ENCODE measurements around the gene PIAS1. TPM values are rescaled to one million over a fixed set of nuclear protein-coding genes. Genes with fewer than 3 reads are reported as not detected.

Gene PIAS1
- total and polyA plus RNA-seq, 9 of the 15 experiments (the other 6 are each of a cell fraction or from before 2014, with no cell fraction given) = 18.0 to 59.1 (median 28.5) TPM

DNA sequence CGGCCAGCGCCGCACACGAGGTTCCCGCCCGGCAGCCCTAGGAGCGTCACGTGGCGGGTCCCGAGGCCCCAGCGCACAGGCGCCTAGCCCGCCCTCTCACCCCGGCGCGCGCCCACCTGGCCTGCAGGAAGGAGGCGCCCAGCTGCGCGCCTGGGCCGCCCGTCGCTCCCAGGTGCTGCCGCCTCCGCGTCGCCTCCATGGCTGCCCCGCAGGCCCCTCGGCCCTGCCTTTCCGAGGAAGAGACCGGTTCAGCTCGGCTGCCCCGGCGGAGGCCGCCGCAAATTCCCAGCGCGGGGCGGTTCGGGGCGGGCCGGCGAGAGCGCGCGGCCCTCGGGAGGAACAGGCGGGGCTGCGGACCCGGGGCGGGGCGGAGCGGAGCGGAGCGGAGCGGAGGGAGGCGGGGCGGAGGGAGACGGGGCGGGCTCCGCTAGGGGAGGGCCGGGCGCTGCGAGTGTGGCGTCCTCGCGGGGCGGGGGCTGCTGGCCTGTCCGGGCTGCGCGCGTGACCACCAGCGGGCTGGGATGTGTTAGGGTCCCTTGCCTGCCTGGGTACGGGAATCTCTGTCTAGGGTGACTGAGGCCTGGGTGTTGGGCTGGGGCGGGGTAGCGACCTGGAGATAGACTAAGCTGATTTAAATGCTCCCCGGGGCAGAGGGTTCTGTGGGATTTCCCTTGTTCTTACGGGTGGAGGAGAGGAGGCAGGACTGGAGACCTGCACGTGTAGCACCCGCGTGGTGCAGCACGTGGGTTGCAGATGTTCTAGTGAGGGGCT, 175.5 kb downstream of the PIAS1 start, which contains the start of gene CLN6 (continued):
- TF ChIP-seq HIVEP1 (CRISPR knock-in tag; IDR thresholded peaks at IDR 0.05) = no peak
- peak; percentile 63 for TF ChIP-seq NR2C2 (CRISPR knock-in tag; IDR thresholded peaks at IDR 0.05)
- TF ChIP-seq NR2C2 (tag; IDR thresholded peaks at IDR 0.05) = peak; percentile 85
- no peak for TF ChIP-seq ZNF764 (CRISPR knock-in tag; IDR thresholded peaks at IDR 0.05; ENCODE audit: low read depth)
- TF ChIP-seq CBFA2T2 (conservative IDR thresholded peaks at IDR 0.05) = peak; percentile 31; the same call in 1 of the 2 replicates
- TF ChIP-seq ZKSCAN1 (IDR thresholded peaks at IDR 0.05; ENCODE audit: low read depth, low read length) = no peak
- peak; percentile 85; the same call in 1 of the 2 replicates for TF ChIP-seq HDAC2 (IDR thresholded peaks at IDR 0.05)
- TF ChIP-seq DPF2 (IDR thresholded peaks at IDR 0.05) = peak; percentile 24; the same call in 1 of the 2 replicates
- TF ChIP-seq ATF7 (IDR thresholded peaks at IDR 0.05) = 0 out of 2 replicates have a peak, but pooled peaks have one; percentile 55
- peak; percentile 28 to 85; a peak in 2 of 4 replicates for TF ChIP-seq SIN3A (IDR thresholded peaks at IDR 0.05; ENCODE audit: borderline replicate concordance in 2 of 2, control insufficient read depth in 1 of 2, low read depth in 2 of 2, low read length in 2 of 2)
- peak; percentile 91 for TF ChIP-seq ZFX (CRISPR knock-in tag; IDR thresholded peaks at IDR 0.05)
- TF ChIP-seq, protein P1, sequence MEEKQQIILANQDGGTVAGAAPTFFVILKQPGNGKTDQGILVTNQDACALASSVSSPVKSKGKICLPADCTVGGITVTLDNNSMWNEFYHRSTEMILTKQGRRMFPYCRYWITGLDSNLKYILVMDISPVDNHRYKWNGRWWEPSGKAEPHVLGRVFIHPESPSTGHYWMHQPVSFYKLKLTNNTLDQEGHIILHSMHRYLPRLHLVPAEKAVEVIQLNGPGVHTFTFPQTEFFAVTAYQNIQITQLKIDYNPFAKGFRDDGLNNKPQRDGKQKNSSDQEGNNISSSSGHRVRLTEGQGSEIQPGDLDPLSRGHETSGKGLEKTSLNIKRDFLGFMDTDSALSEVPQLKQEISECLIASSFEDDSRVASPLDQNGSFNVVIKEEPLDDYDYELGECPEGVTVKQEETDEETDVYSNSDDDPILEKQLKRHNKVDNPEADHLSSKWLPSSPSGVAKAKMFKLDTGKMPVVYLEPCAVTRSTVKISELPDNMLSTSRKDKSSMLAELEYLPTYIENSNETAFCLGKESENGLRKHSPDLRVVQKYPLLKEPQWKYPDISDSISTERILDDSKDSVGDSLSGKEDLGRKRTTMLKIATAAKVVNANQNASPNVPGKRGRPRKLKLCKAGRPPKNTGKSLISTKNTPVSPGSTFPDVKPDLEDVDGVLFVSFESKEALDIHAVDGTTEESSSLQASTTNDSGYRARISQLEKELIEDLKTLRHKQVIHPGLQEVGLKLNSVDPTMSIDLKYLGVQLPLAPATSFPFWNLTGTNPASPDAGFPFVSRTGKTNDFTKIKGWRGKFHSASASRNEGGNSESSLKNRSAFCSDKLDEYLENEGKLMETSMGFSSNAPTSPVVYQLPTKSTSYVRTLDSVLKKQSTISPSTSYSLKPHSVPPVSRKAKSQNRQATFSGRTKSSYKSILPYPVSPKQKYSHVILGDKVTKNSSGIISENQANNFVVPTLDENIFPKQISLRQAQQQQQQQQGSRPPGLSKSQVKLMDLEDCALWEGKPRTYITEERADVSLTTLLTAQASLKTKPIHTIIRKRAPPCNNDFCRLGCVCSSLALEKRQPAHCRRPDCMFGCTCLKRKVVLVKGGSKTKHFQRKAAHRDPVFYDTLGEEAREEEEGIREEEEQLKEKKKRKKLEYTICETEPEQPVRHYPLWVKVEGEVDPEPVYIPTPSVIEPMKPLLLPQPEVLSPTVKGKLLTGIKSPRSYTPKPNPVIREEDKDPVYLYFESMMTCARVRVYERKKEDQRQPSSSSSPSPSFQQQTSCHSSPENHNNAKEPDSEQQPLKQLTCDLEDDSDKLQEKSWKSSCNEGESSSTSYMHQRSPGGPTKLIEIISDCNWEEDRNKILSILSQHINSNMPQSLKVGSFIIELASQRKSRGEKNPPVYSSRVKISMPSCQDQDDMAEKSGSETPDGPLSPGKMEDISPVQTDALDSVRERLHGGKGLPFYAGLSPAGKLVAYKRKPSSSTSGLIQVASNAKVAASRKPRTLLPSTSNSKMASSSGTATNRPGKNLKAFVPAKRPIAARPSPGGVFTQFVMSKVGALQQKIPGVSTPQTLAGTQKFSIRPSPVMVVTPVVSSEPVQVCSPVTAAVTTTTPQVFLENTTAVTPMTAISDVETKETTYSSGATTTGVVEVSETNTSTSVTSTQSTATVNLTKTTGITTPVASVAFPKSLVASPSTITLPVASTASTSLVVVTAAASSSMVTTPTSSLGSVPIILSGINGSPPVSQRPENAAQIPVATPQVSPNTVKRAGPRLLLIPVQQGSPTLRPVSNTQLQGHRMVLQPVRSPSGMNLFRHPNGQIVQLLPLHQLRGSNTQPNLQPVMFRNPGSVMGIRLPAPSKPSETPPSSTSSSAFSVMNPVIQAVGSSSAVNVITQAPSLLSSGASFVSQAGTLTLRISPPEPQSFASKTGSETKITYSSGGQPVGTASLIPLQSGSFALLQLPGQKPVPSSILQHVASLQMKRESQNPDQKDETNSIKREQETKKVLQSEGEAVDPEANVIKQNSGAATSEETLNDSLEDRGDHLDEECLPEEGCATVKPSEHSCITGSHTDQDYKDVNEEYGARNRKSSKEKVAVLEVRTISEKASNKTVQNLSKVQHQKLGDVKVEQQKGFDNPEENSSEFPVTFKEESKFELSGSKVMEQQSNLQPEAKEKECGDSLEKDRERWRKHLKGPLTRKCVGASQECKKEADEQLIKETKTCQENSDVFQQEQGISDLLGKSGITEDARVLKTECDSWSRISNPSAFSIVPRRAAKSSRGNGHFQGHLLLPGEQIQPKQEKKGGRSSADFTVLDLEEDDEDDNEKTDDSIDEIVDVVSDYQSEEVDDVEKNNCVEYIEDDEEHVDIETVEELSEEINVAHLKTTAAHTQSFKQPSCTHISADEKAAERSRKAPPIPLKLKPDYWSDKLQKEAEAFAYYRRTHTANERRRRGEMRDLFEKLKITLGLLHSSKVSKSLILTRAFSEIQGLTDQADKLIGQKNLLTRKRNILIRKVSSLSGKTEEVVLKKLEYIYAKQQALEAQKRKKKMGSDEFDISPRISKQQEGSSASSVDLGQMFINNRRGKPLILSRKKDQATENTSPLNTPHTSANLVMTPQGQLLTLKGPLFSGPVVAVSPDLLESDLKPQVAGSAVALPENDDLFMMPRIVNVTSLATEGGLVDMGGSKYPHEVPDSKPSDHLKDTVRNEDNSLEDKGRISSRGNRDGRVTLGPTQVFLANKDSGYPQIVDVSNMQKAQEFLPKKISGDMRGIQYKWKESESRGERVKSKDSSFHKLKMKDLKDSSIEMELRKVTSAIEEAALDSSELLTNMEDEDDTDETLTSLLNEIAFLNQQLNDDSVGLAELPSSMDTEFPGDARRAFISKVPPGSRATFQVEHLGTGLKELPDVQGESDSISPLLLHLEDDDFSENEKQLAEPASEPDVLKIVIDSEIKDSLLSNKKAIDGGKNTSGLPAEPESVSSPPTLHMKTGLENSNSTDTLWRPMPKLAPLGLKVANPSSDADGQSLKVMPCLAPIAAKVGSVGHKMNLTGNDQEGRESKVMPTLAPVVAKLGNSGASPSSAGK (IDR thresholded peaks at IDR 0.05) = peak; percentile 91
- TF ChIP-seq ZBTB33 (CRISPR knock-in tag; IDR thresholded peaks at IDR 0.05) = peak; percentile 65; the same call in 1 of the 2 replicates
- TF ChIP-seq MYC (IDR thresholded peaks at IDR 0.05; ENCODE audit: low read depth, low read length) = peak; percentile 97
- peak; percentile 85; the same call in 1 of the 2 replicates for TF ChIP-seq MYC (CRISPR knock-in tag; IDR thresholded peaks at IDR 0.05; ENCODE audit: borderline replicate concordance, low read depth)

Data from K562 (cell line).